ENCODE measurements around the gene HIBADH. TPM values are rescaled to one million over a fixed set of nuclear protein-coding genes. Genes with fewer than 3 reads are reported as not detected.

HIBADH gene
- polyA plus RNA-seq, 2 of the 4 experiments (the other 2 are of a cell fraction): 49.5 to 118 TPM

GRCh38 chr7:27600247-27600646 is 62.4 kb downstream of the HIBADH start:
- POLR2A ChIA-PET: no interaction called here
- ATAC-seq (no peak), DNase-seq (ENCODE audit: low read depth in 1 of 2, low spot score in 1 of 2) (no peak), FAIRE-seq (no peak)
- TF ChIP-seq ZSCAN20 (CRISPR knock-in tag; IDR thresholded peaks at IDR 0.05) (no peak), TP53 (CRISPR knock-in tag; IDR thresholded peaks at IDR 0.05) (no peak), EP300 (IDR thresholded peaks at IDR 0.05) (no peak), HOXA7 (CRISPR knock-in tag; IDR thresholded peaks at IDR 0.05) (no peak), RARB (CRISPR knock-in tag; IDR thresholded peaks at IDR 0.05) (no peak), CEBPB (IDR thresholded peaks at IDR 0.05) (no peak), RCOR1 (IDR thresholded peaks at IDR 0.05; ENCODE audit: low read depth, low read length) (no peak), SMC3 (IDR thresholded peaks at IDR 0.05) (no peak), EHMT2 (IDR thresholded peaks at IDR 0.05; ENCODE audit: low read depth) (no peak), PHF8 (IDR thresholded peaks at IDR 0.05; ENCODE audit: borderline replicate concordance, low read depth) (no peak), HOXB5 (CRISPR knock-in tag; IDR thresholded peaks at IDR 0.05) (no peak), RAD21 (conservative IDR thresholded peaks at IDR 0.05 in 1 of 2, IDR thresholded peaks at IDR 0.05 in 1 of 2) (no peak), NR3C1 (IDR thresholded peaks at IDR 0.05) (no peak), HMGXB4 (CRISPR knock-in tag; IDR thresholded peaks at IDR 0.05; ENCODE audit: borderline replicate concordance) (no peak), ZC3H11A (IDR thresholded peaks at IDR 0.05) (no peak)
- TF ChIP-seq, protein P1, sequence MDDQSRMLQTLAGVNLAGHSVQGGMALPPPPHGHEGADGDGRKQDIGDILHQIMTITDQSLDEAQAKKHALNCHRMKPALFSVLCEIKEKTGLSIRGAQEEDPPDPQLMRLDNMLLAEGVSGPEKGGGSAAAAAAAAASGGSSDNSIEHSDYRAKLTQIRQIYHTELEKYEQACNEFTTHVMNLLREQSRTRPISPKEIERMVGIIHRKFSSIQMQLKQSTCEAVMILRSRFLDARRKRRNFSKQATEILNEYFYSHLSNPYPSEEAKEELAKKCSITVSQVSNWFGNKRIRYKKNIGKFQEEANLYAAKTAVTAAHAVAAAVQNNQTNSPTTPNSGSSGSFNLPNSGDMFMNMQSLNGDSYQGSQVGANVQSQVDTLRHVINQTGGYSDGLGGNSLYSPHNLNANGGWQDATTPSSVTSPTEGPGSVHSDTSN (IDR thresholded peaks at IDR 0.05): no peak
- TF ChIP-seq, protein P2, sequence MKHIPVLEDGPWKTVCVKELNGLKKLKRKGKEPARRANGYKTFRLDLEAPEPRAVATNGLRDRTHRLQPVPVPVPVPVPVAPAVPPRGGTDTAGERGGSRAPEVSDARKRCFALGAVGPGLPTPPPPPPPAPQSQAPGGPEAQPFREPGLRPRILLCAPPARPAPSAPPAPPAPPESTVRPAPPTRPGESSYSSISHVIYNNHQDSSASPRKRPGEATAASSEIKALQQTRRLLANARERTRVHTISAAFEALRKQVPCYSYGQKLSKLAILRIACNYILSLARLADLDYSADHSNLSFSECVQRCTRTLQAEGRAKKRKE (CRISPR knock-in tag; IDR thresholded peaks at IDR 0.05; ENCODE audit: low read depth): no peak
- TF ChIP-seq, protein P3, sequence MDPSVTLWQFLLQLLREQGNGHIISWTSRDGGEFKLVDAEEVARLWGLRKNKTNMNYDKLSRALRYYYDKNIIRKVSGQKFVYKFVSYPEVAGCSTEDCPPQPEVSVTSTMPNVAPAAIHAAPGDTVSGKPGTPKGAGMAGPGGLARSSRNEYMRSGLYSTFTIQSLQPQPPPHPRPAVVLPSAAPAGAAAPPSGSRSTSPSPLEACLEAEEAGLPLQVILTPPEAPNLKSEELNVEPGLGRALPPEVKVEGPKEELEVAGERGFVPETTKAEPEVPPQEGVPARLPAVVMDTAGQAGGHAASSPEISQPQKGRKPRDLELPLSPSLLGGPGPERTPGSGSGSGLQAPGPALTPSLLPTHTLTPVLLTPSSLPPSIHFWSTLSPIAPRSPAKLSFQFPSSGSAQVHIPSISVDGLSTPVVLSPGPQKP (IDR thresholded peaks at IDR 0.05; ENCODE audit: low read depth, low read length): no peak
- Histone ChIP-seq H3K4me3 (no peak overlapping the region), H3K27ac (no peak overlapping the region), H3K4me2 (no peak overlapping the region), H3K4me1 (peaks cover 31% of the 10 kb centered on the region), H3K9me3 (no peaks in the 10 kb centered on the region)
- WGBS (ENCODE audit: missing lambda C conversion rate): 98% methylated on average over 1 of the region's 1 CpG
- CTCF ChIA-PET: interaction anchor here (1.3 kb wide), 1 partner anchor 404 kb away, joined by 3 read pairs; no protein-coding TSS in a partner anchor

DNA sequence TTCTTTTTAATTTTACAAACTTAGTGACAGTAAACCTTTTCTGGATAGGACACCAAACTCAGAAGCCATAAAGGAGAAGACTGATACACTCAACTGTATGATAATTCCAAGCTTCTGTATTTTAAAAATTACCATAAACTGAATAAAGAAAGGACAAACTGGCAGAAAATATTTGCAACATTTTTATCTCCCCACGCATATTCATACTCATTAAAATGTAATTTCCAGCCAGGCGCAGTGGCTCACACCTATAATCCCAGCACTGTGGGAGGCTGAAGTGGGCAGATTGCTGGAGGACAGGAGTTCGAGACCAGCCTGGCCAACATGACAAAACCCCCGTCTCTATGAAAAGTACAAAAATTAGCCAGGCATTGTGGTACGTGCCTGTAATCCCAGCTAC is 67.7 kb downstream of the HIBADH start:
- H3K4me1 ChIP-seq: no peaks in the 10 kb centered on the region
- ATAC-seq (no peak), FAIRE-seq (no peak), DNase-seq (ENCODE audit: low read depth in 1 of 2, low spot score in 1 of 2) (no peak)
- TF ChIP-seq GATA3 (IDR thresholded peaks at IDR 0.05; ENCODE audit: borderline replicate concordance): no peak
- no peak for TF ChIP-seq NPAS2 (CRISPR knock-in tag; IDR thresholded peaks at IDR 0.05; ENCODE audit: borderline replicate concordance)
- TF ChIP-seq CBX8 (IDR thresholded peaks at IDR 0.05): no peak
- TF ChIP-seq SMC3 (IDR thresholded peaks at IDR 0.05): no peak
- TF ChIP-seq CBX2 (IDR thresholded peaks at IDR 0.05; ENCODE audit: borderline replicate concordance, low read depth): no peak
- TF ChIP-seq, protein P4, sequence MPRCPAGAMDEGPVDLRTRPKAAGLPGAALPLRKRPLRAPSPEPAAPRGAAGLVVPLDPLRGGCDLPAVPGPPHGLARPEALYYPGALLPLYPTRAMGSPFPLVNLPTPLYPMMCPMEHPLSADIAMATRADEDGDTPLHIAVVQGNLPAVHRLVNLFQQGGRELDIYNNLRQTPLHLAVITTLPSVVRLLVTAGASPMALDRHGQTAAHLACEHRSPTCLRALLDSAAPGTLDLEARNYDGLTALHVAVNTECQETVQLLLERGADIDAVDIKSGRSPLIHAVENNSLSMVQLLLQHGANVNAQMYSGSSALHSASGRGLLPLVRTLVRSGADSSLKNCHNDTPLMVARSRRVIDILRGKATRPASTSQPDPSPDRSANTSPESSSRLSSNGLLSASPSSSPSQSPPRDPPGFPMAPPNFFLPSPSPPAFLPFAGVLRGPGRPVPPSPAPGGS (IDR thresholded peaks at IDR 0.05): no peak
- TF ChIP-seq HOXB5 (CRISPR knock-in tag; IDR thresholded peaks at IDR 0.05): no peak
- no peak for TF ChIP-seq HOXB13 (CRISPR knock-in tag; IDR thresholded peaks at IDR 0.05; ENCODE audit: low read depth)
- TF ChIP-seq FOSL2 (IDR thresholded peaks at IDR 0.05): no peak
- TF ChIP-seq FOSL2 (CRISPR knock-in tag; IDR thresholded peaks at IDR 0.05): no peak
- no peak overlapping the region for H3K27ac ChIP-seq
- ChIA-PET POLR2A (no interaction called here), CTCF (interaction anchor here (0.6 to 0.9 kb wide), 2 partner anchors 18 to 360 kb away, joined by 3 to 4 read pairs; no protein-coding TSS in a partner anchor)
- H3K4me3 ChIP-seq: no peak overlapping the region
- no peak overlapping the region for H3K4me2 ChIP-seq
- no peaks in the 10 kb centered on the region for H3K9me3 ChIP-seq
- WGBS (ENCODE audit: missing lambda C conversion rate): 90% methylated on average over 5 of the region's 5 CpGs

Data from A549 (cell line).